GM21717 (cell line): Measurements from ENCODE around the gene ZDHHC22.

Experiments
- ATAC-seq: cut with Tn5 transposase; IDR thresholded peaks from one replicate; pipeline ENCODE4 v1.9.1; 2021; ENCODE audit warnings: mild to moderate bottlenecking, moderate library complexity; ENCODE audit not compliant: unreplicated experiment

ZDHHC22 gene

DNA sequence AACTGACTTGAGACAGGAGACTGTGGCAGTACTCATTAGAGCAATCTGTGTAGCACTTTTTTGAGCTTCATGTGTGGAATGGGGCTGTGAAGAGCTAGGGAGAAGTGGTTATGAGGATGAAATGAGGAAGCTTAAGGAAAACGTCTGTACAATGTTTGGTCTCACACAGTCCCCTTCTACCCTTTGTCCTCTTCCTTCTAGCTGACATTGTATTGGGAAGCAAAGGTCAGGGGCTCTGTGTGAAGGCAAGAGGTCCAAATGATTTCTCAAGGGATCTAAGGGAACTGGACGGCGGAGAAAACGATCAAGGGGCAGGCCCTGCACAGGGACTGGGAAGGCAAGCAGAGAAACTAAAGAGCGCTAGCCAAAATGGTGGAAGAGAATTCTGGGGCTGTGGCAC lies 56.6 kb downstream of the ZDHHC22 start:
- no peak for ATAC-seq

DNA sequence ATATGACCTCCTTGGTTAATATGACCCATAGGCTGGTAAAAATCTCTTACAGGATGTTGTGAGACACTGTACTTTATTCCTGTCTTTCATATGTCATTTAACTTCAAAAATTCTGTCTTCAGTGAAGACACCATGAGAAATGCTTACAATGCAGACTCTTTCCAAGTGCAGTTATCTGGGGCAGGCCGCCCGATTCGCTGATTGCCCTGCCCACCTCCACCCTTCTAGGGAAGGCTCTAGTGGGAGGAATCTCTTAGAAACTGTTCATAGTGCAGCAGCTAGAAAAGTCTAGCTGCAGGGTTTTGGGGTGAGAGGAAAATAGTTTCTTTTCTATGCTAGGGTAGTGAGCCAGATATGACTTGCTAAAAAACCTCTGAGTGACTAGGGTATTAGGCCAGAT lies 58.5 kb downstream of the ZDHHC22 start:
- no peak for ATAC-seq

DNA sequence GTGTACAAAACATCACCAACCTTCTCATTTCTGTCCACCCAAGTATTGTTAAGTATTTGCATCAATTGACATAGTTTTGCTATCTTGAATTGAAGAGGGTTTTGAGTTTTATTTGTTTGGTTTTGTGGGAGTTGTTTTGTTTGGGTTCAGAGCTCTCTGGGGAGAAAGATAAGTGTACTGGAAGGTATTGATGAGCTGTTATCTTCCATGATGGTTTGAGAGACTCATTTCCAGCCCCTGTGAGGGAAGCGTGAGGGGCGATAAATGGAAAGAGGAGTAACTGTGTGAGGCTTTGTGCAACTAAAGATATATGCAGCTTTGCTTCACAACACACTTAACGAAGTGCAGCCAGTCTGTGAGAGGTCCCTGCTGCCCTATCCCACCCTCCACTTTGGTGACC lies 59.2 kb downstream of the ZDHHC22 start:
- no peak for ATAC-seq
